A673 (cell line): ENCODE measurements around the gene MGA. TPM values are rescaled to one million over a fixed set of nuclear protein-coding genes. Genes with fewer than 3 reads are reported as not detected.

ENCODE experiments used
- BruUV-seq: library from RNA; stranded (reverse); fragments of 400-500 nt; replicated peaks from 2 replicates; lab custom pipeline; 2021; lab: Mats Ljungman, UMichigan
- CTCF ChIA-PET: fragments of 300-600 bp; sonication (Branson Sonifier 250); formaldehyde crosslinking; loops from one replicate; lab custom pipeline; 2022; ENCODE audit warnings: antibody characterized with exemption; lab: Charles Lee
- POLR2A ChIA-PET: fragments of 300-600 bp; sonication (Branson Sonifier 250); formaldehyde crosslinking; loops from one replicate; lab custom pipeline; 2022; ENCODE audit warnings: antibody characterized with exemption; ENCODE audit not compliant: low non-redundant PET; lab: Charles Lee
- DNase-seq: peaks from one replicate; pipeline ENCODE4 v3.0.0-alpha.2; 2015; ENCODE audit warnings: low spot score
- H3K27ac ChIP-seq: fragments of 200-600 bp; sonication (generic); 2 replicates; pipeline ENCODE4 v1.5.1; 2016; ENCODE audit warnings: mixed run types, low read depth, mild to moderate bottlenecking, mixed read lengths, antibody characterized with exemption, low read length; ENCODE audit not compliant: poor library complexity, severe bottlenecking
- H3K27me3 ChIP-seq: fragments of 200-600 bp; sonication (generic); replicated peaks from 2 replicates; pipeline ENCODE4 v1.6.1; 2017; ENCODE audit warnings: mixed run types, low read depth, mild to moderate bottlenecking, mixed read lengths, antibody characterized with exemption, low read length; ENCODE audit not compliant: insufficient read depth, poor library complexity
- H3K36me3 ChIP-seq: fragments of 200-600 bp; sonication (generic); 2 replicates; pipeline ENCODE4 v1.6.1; 2016; ENCODE audit warnings: mixed run types, mild to moderate bottlenecking, mixed read lengths, antibody characterized with exemption, low read length; ENCODE audit not compliant: insufficient read depth, poor library complexity, severe bottlenecking
- H3K4me1 ChIP-seq: fragments of 200-600 bp; sonication (generic); 2 replicates; pipeline ENCODE4 v1.6.1; 2017; ENCODE audit warnings: mixed run types, mild to moderate bottlenecking, mixed read lengths, antibody characterized with exemption, low read length; ENCODE audit not compliant: insufficient read depth, poor library complexity, severe bottlenecking
- H3K4me3 ChIP-seq: fragments of 200-600 bp; sonication (generic); 2 replicates; pipeline ENCODE4 v1.5.1; 2016; ENCODE audit warnings: low read depth, mixed run types, mild to moderate bottlenecking, mixed read lengths, low read length; ENCODE audit not compliant: poor library complexity, severe bottlenecking
- H3K9me3 ChIP-seq: fragments of 200-600 bp; sonication (generic); 2 replicates; pipeline ENCODE4 v1.6.1; 2016; ENCODE audit warnings: mixed run types, low read depth, mild to moderate bottlenecking, mixed read lengths, antibody characterized with exemption, low read length; ENCODE audit not compliant: poor library complexity, severe bottlenecking
- CTCF ChIP-seq: fragments of 300-800, 200-600 bp; sonication (generic); conservative IDR thresholded peaks from 2 replicates; pipeline ENCODE4 v1.5.1; 2017; ENCODE audit warnings: low read depth, mild to moderate bottlenecking, antibody characterized with exemption, low read length, moderate library complexity, mixed read lengths
- EZH2 ChIP-seq: fragments of 200-600 bp; sonication (generic); IDR thresholded peaks from 2 replicates; pipeline ENCODE4 v1.6.1; 2017; ENCODE audit warnings: borderline replicate concordance, low read depth, mild to moderate bottlenecking, mixed read lengths, antibody characterized with exemption, low read length; ENCODE audit not compliant: poor library complexity, severe bottlenecking
- intact Hi-C: fragments of 100-400 bp; cut with micrococcal nuclease; formaldehyde crosslinking; loops from one replicate; pipeline ENCODE4 v1.10.0; 2022; ENCODE audit not compliant: unreplicated experiment
- total RNA-seq: library from RNA; stranded (reverse); gene quantifications from 2 replicates; pipeline ENCODE4 v1.2.3, GENCODE V29; 2021

MGA gene
- total RNA-seq, 1 experiment from 2014 or later = 49.3 TPM

GRCh38 chr15:41629463-41629862 is 30.7 kb upstream of the MGA start:
- H3K27ac ChIP-seq = no peak overlapping the region
- ChIA-PET POLR2A (no interaction called here), CTCF (no interaction called here)
- TF ChIP-seq CTCF (no peak), EZH2 (no peak)
- no peaks in the 10 kb centered on the region for H3K36me3 ChIP-seq
- no peaks in the 10 kb centered on the region for H3K27me3 ChIP-seq
- no peaks in the 10 kb centered on the region for H3K9me3 ChIP-seq
- H3K4me3 ChIP-seq = no peak overlapping the region
- no peak for DNase-seq
- BruUV-seq = no TSS peak
- intact Hi-C loops = no loop called here
- H3K4me1 ChIP-seq = peaks cover 6% of the 10 kb centered on the region

GRCh38 chr15:41629883-41630282 is 30.3 kb upstream of the MGA start:
- TF ChIP-seq CTCF (no peak), EZH2 (no peak)
- Histone ChIP-seq H3K36me3 (no peaks in the 10 kb centered on the region), H3K4me3 (no peak overlapping the region), H3K9me3 (no peaks in the 10 kb centered on the region), H3K4me1 (peaks cover 6% of the 10 kb centered on the region), H3K27ac (no peak overlapping the region), H3K27me3 (no peaks in the 10 kb centered on the region)
- ChIA-PET POLR2A (no interaction called here), CTCF (no interaction called here)
- no peak for DNase-seq
- BruUV-seq = no TSS peak
- intact Hi-C loops = no loop called here

- TF ChIP-seq CTCF = no peak
- no peak for TF ChIP-seq EZH2
- Histone ChIP-seq H3K9me3 (no peaks in the 10 kb centered on the region), H3K4me1 (peaks cover 6% of the 10 kb centered on the region), H3K4me3 (no peak overlapping the region), H3K36me3 (no peaks in the 10 kb centered on the region), H3K27me3 (no peaks in the 10 kb centered on the region), H3K27ac (no peak overlapping the region)
- DNase-seq = no peak
- ChIA-PET POLR2A (no interaction called here), CTCF (no interaction called here)
- intact Hi-C loops = no loop called here
- BruUV-seq = no TSS peak
Measured at GRCh38 chr15:41630616-41631217, 29.5 kb upstream of the MGA start.
